KG1 (cell line): ENCODE results near the gene SLC36A3.
"Not testable (repeated sequence)": the region's sequence is repeated elsewhere in the genome, so short reads cannot be mapped to it uniquely, and the experiment has no call there.

Source experiments
- DNase-seq: peaks from one replicate; lab custom pipeline; 2025; lab: John Stamatoyannopoulos, UW

SLC36A3 gene

DNA sequence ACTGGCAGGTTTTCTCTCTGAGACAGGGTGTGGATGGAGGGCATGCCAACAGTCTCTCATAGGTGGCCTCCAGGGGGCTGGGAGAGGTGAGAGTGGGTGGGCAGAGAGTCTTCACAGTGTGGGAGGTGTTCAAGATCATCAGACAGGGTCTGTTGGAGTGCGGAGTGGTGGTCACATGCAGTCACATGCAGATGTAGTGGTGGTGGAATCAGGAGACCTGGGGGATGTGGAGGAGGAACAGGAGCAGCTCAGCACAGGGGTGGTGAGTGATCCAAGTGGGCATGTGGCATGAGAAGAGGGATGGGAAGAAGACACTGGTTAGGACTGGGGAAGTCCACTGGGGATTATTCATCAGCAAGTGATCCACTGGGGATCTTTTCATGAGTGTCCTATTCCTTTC lies 44.8 kb downstream of the SLC36A3 start:
- no peak for DNase-seq

- DNase-seq, result no peak
Measured at GRCh38 chr5:151258201-151258611, 45.4 kb downstream of the SLC36A3 start.

- DNase-seq, result no peak
Measured at GRCh38 chr5:151257731-151258181, 45.8 kb downstream of the SLC36A3 start.

DNA sequence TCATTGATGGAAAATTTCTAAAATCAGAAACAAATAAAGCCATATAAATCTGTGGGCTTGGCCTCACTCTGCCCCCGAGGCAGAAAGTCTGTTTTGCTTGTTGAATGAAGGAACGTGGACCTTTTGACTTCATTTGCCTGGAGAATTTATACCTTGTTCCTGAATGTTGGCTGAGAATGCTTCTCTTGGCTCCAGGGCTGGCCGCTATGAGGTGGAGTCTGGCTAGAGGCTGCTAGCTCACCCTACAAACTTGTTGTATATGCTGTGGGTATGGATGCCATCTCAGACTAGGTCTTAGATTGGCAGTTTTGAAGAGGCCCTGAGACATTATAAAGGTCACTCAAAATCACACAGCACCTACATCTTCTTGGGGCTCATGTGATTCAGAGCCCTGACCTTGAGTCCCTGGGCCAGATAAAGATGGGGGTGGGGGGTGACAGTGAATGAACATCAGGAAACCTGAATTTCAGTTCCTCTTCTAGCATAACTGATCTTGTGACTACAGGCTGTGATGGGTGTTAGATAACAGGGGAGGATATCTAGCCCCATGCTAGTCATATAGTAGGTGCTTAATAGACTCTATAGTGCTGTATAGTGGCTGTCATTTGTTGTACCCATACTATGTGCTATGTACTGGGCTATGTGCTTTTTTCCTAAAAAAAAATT lies 47.8 kb downstream of the SLC36A3 start:
- DNase-seq, result no peak

- DNase-seq, result not testable (repeated sequence)
Measured at GRCh38 chr5:151254990-151255389, 48.6 kb downstream of the SLC36A3 start.

- no peak for DNase-seq
Measured at GRCh38 chr5:151254556-151254955, 49.0 kb downstream of the SLC36A3 start.

- DNase-seq, result no peak
Measured at GRCh38 chr5:151253605-151253950, 50.0 kb downstream of the SLC36A3 start.

- peak; percentile 93 for DNase-seq
Measured at GRCh38 chr5:151252762-151253604, 50.6 kb downstream of the SLC36A3 start, which contains the start of gene GM2A. Gene GM2A, plus strand, starts transcription at chr5:151253185. Its CDS starts 32 bp downstream, at chr5:151253217.

DNA sequence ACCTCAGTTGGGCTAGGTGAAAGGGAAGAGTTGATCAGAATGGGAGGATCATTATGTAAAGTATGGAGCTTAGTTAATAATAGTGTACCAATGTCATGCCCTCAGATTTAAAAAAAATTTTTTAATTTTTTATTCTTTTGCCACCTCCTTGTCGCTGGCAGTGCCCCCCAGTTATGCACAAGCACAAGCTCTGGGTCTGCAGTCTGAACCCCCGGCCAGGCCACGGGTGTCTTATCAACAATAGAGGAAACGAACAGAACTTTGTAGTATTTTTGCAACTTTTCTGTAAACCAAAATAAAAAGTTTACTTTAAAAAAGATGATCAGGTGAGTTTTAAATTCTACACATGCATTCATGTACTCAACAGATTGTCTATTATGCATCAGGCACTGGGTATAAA lies 51.9 kb downstream of the SLC36A3 start:
- DNase-seq, result no peak

GRCh38 chr5:151251001-151251551 lies 52.5 kb downstream of the SLC36A3 start:
- no peak for DNase-seq

GRCh38 chr5:151250346-151251000 lies 53.1 kb downstream of the SLC36A3 start:
- DNase-seq, result no peak

DNA sequence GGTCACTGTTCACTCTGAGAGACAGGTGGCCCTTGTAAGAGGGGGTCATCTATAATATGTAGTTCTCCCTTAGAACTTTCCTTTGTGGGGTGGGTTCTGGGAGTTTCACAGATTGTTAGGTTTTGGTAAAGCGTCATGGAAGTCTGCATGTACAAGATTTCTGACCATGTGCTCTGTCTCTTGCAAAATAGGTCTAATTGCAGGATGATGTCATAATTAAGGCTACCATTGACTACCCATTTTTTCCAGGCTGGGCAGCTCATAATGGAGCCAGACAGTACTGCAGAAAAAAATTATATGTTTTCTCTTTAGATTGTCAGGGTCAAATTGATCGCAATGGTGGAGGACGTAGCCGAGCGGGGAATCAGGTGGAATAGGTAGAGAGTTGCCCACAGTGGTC lies 54.3 kb downstream of the SLC36A3 start:
- DNase-seq, result no peak

DNA sequence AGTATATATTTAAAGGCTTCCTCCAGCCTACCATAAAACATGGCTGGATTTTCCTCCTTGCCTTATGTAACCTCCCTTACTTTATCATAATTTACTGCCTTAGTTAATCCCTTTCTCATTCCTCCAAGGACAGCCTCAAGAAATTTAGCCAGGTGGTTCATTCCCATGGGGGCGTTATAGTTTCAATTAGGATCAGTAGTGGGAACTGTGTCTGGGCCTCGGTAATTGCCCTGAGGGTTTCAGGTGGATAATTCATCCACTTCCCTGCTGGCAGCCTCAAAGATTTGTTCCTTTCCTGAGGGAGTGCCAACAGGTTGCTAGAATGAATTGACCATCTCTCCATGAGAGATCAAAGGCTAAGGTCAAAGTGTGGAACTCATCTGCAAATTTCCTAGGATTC lies 54.9 kb downstream of the SLC36A3 start:
- no peak for DNase-seq

DNA sequence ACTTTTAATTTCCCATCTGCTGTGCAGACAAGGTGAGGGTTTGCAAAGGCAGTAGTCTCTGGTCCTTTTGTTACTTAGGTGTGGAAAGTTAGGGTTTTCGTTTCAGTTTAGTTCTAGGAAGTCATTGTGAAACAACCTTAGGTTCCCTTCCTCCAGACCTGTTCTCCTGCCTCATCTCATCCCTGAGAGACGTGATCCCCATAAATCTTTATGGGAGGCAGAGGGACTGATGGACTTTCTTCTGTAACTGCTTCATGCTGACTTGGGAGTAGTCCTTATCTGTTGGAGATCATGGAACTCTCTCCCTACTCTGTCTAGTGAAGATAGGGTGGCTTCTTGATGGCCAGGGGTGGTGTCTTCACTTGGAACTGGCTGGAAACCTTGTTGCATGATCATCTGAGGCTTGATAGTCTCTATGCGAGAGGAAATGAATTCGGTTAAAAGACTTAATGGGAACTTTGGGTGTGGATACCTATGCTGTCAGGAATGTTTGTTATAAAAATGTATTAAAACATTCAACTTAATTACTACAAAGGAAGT lies 57.8 kb downstream of the SLC36A3 start:
- no peak for DNase-seq

DNA sequence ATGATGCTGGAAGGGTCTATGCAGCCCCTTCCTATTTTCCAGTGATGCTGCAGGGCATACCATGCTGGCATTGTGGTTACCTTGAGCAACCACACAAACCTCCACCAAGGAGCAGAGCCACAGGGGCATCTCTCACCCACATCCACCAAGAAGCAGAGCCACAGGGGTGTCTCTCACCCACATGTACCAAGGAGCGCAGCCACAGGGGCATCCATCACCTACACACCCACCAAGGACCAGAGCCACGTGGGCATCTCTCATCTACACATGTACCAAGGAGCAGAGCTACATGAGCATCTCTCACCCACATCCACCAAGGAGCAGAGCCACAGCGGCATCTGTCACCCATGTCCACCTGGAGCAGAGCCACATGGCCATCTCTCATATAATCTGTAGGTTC lies 59.4 kb downstream of the SLC36A3 start:
- no peak for DNase-seq

- DNase-seq, result no peak
Measured at GRCh38 chr5:151243564-151243963, 60.0 kb downstream of the SLC36A3 start.

- no peak for DNase-seq
Measured at GRCh38 chr5:151243127-151243526, 60.4 kb downstream of the SLC36A3 start.

DNA sequence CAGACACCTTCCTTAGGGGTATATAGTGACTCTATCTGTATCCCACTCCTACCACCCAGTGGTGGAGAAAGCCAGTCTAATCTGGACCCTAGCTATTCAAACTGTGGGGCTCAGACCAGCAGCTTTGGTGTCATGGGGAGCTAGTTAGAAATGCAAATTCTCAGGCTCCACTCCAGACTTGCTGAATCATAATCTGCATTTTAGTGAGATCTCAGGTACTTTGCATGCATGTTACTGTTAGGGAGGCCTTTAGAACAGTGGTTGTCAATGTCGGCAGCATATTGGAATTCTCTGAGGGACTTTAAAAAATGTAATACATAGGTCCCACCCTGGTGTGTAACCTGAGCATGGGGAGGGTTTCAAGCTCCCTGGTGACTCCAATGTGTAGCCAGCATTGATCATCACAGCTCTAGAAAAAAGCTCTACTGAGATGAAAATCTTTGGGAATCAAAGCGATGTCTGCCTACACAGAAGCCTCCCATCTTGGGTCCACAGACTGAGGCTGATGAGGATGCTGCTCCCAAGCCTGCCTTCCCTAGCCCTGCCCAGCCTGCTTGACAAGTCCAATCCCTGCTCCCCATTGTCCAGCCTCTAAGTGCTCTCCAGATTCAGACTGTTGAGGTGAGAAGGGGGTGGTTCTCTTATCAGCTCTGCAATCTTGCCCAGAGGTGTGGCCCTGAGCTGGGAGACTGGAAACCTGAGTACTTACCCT lies 62.5 kb downstream of the SLC36A3 start:
- no peak for DNase-seq

DNA sequence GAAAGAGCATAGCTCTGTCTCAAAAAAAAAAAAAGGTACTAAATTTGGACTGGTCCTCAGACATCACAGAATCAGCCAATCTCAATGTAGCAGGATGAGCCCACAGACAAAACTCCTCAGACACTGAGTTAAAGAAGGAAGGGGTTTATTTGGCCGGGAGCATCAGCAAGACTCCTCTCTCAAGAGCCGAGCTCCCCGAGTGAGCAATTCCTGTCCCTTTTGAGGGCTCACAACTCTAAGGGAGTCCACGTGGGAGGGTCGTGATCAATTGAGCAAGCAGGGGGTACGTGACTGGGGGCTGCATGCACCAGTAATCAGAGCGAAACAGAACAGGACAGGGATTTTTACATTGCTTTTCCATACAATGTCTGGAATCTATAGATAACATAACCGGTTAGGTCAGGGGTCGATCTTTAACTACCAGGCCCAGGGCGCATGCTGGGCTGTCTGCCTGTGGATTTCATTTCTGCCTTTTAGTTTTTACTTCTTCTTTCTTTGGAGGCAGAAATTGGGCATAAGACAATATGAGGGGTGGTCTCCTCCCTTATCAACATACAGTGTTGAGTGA lies 63.2 kb downstream of the SLC36A3 start:
- not testable (repeated sequence) for DNase-seq

GRCh38 chr5:151239237-151239861 lies 64.2 kb downstream of the SLC36A3 start:
- DNase-seq, result no peak

DNA sequence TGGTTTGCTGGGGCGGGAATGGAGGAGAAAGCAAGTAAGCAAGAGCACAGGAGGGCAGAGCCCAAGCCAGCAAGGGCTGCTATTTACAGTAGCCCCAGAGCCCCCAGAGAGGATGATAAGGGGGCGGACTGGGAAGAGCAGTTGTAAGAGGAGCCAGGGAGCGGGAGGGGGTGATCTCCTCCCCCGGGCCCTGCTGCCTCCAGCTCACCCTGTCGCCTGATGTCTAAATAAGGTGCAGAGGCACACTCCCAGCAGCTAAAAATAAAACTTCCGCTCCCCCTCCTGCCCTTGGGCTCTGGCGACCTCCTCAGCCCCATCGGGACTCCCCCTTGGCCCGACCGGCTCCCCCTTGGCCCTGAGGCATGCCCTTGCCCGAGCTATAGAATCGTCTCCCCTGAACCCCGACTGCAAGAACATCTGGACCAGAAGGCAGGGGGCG lies 65.2 kb downstream of the SLC36A3 start:
- no peak for DNase-seq
